HepG2 (cell line): ENCODE results near the gene SVBP. TPM values are rescaled to one million over a fixed set of nuclear protein-coding genes. Genes with fewer than 3 reads are reported as not detected.

ENCODE experiments used
- ATAC-seq: fragments of 200-7000 bp; cut with Tn5 transposase; 3 replicates; pipeline ENCODE4 v1.9.1; 2020; ENCODE audit warnings: mild to moderate bottlenecking, moderate library complexity
- BruUV-seq: library from RNA; stranded (reverse); fragments of 400-500 nt; replicated peaks from 2 replicates; lab custom pipeline; 2021; lab: Mats Ljungman, UMichigan
- CTCF ChIA-PET: fragments of 300-600 bp; formaldehyde crosslinking; extraction: SDS; loops from one replicate; lab custom pipeline; 2021; ENCODE audit warnings: low total read pairs, inconsistent platforms, low intra/inter-chr PET ratio; lab: Yijun Ruan, JAX
- POLR2A ChIA-PET: fragments of 350-600 bp; sonication (Branson Sonifier 250); formaldehyde crosslinking; loops from one replicate; lab custom pipeline; 2020; ENCODE audit warnings: antibody characterized with exemption, inconsistent platforms; lab: Yijun Ruan, JAX
- DNase-seq: peaks from one replicate; pipeline ENCODE4 v3.0.0-alpha.2; 2015; ENCODE audit warnings: low spot score
- FAIRE-seq: peaks from 3 replicates; lab custom pipeline; 2011; peaks lifted over from hg19 to GRCh38; lab: Jason Lieb, UNC
- H2AFZ ChIP-seq: one replicate; pipeline ENCODE4 v1.6.1; 2011; ENCODE audit warnings: low read length, inconsistent platforms
- H3K27ac ChIP-seq: fragments of 300-600 bp; 3 replicates; pipeline ENCODE4 v1.8.0; 2011; ENCODE audit warnings: mixed run types, mild to moderate bottlenecking, mixed read lengths, low read length, inconsistent platforms; ENCODE audit not compliant: insufficient read depth; ENCODE audit errors: extremely low read length
- H3K27me3 ChIP-seq, 2 experiments: fragments of 200-600 bp in 1 of 2; 2 replicates in 1 of 2; 3 replicates in 1 of 2; pipeline versions ENCODE4 v1.6.0 to v1.8.0; 2011; ENCODE audit warnings: low read length in 2 of 2, mild to moderate bottlenecking in 2 of 2, moderate library complexity in 2 of 2, inconsistent platforms in 1 of 2; ENCODE audit not compliant: insufficient read depth in 2 of 2, control insufficient read depth in 1 of 2
- H3K36me3 ChIP-seq, 2 experiments: fragments of 200-600 bp in 1 of 2; replicated peaks in 1 of 2; 2 replicates in 1 of 2; 3 replicates in 1 of 2; pipeline versions ENCODE4 v1.5.1 to v1.8.0; 2011; ENCODE audit warnings: low read length in 2 of 2, inconsistent platforms in 1 of 2; ENCODE audit not compliant: insufficient read depth in 2 of 2, control insufficient read depth in 1 of 2
- H3K4me1 ChIP-seq: 2 replicates; pipeline ENCODE4 v1.5.1; 2012; ENCODE audit warnings: low read length, inconsistent platforms; ENCODE audit not compliant: insufficient read depth
- H3K4me2 ChIP-seq: 2 replicates; pipeline ENCODE4 v1.6.0; 2011; ENCODE audit warnings: low read depth, low read length, inconsistent platforms
- H3K4me3 ChIP-seq, 3 experiments: fragments of 200-600 bp in 1 of 3; sonication (generic), shearing (Covaris generic) in 1 of 3; replicated peaks in 1 of 3; 2 replicates each; pipeline ENCODE4 v1.5.1; 2011 to 2016; ENCODE audit warnings: low read length in 3 of 3, inconsistent platforms in 2 of 3, low read depth in 2 of 3, mild to moderate bottlenecking in 2 of 3, control low read depth in 1 of 3, mixed read lengths in 1 of 3; ENCODE audit not compliant: insufficient read depth in 1 of 3
- H3K79me2 ChIP-seq: one replicate; pipeline ENCODE4 v1.6.1; 2011; ENCODE audit warnings: low read length, inconsistent platforms; ENCODE audit not compliant: insufficient read depth
- H3K9ac ChIP-seq: 2 replicates; pipeline ENCODE4 v1.6.0; 2011; ENCODE audit warnings: mild to moderate bottlenecking, low read depth, low read length, inconsistent platforms; ENCODE audit not compliant: insufficient read depth
- H3K9me3 ChIP-seq: 2 replicates; pipeline ENCODE4 v1.5.1; 2012; ENCODE audit warnings: mild to moderate bottlenecking, low read length
- H4K20me1 ChIP-seq: 2 replicates; pipeline ENCODE4 v1.6.0; 2011; ENCODE audit warnings: inconsistent platforms, mild to moderate bottlenecking, low read length, moderate library complexity; ENCODE audit not compliant: insufficient read depth
- ATF4 ChIP-seq, 2 experiments: fragments of 450-650 bp in 1 of 2; sonication (generic) in 1 of 2; formaldehyde crosslinking; IDR thresholded peaks; 2 replicates each; pipeline versions ENCODE4 v1.5.0 to v1.8.0; 2020 to 2022; ENCODE audit warnings: mild to moderate bottlenecking in 1 of 2, missing genetic modification reagents in 1 of 2
- EP300 ChIP-seq, 3 experiments: sonication (generic) in 1 of 3; formaldehyde crosslinking in 1 of 3; IDR thresholded peaks; 2 replicates each; pipeline versions ENCODE4 v1.5.1 to v1.6.1; 2011 to 2020; ENCODE audit warnings: low read depth in 2 of 3, low read length in 2 of 3, borderline replicate concordance in 1 of 3, improper control_type of control experiment in 1 of 3, mild to moderate bottlenecking in 1 of 3, missing genetic modification reagents in 1 of 3, moderate library complexity in 1 of 3
- LRRFIP1 ChIP-seq: sonication (generic); formaldehyde crosslinking; conservative IDR thresholded peaks from 2 replicates; pipeline ENCODE4 v1.4.0; 2020; ENCODE audit warnings: missing genetic modification reagents
- TGIF2 ChIP-seq: IDR thresholded peaks from 2 replicates; pipeline ENCODE4 v1.6.1; 2016; ENCODE audit warnings: control low read depth, missing compliant biosample characterization
- ZNF660 ChIP-seq: sonication (generic); formaldehyde crosslinking; IDR thresholded peaks from 2 replicates; pipeline ENCODE4 v1.5.1; 2020; ENCODE audit warnings: mild to moderate bottlenecking, low read depth, missing genetic modification reagents, borderline replicate concordance
- ZXDC ChIP-seq: sonication (generic); formaldehyde crosslinking; IDR thresholded peaks from 2 replicates; pipeline ENCODE4 v1.5.0; 2020; ENCODE audit warnings: mild to moderate bottlenecking, missing genetic modification reagents
- WGBS: methylation state at CpG from one replicate; pipeline ENCODE4 v1.1.6; 2017; ENCODE audit warnings: low lambda C conversion rate; 5-methylcytosine and 5-hydroxymethylcytosine counted together
- in situ Hi-C: cut with HindIII; loops from 2 replicates; pipeline ENCODE4 v1.10.0; 2017; ENCODE audit warnings: low pct_unique_long_range_greater_than_20kb; ENCODE audit not compliant: extremely low pct_ligation_motif_present
- intact Hi-C: fragments of 100-400 bp; cut with micrococcal nuclease; formaldehyde crosslinking; loops from one replicate; pipeline ENCODE4 v1.10.0; 2022; ENCODE audit not compliant: unreplicated experiment
- polyA plus RNA-seq, 8 experiments: library from polyadenylated mRNA; depleted of rRNA in 3 of 8; stranded (reverse) in 7 of 8; unstranded in 1 of 8; fragments of >200 nt; fragmentation: Illumina TruSeq in 4 of 8; extraction: Trizol in 4 of 8; gene quantifications; 2 replicates each; pipeline versions ENCODE4 v1.2.1 to v1.2.3, GENCODE V29; 2011 to 2016; ENCODE audit warnings: low read depth in 4 of 8, missing spikeins in 1 of 8, mixed read lengths in 1 of 8; ENCODE audit not compliant: insufficient read depth in 1 of 8
- total RNA-seq, 5 experiments: library from RNA; depleted of rRNA; stranded (reverse); fragments of >200 nt; fragmentation: Illumina TruSeq; extraction: Trizol; gene quantifications; 2 replicates each; pipeline ENCODE4 v1.2.3, GENCODE V29; 2016; ENCODE audit warnings: low read depth in 1 of 5

Gene SVBP
- total and polyA plus RNA-seq, 2 of the 13 experiments (the other 11 are each of a cell fraction or from before 2014, with no cell fraction given) = 28.8 to 48.2 TPM

GRCh38 chr1:42825036-42825851, 8.0 kb upstream of the SVBP start (continued):
- no peak for TF ChIP-seq LRRFIP1 (CRISPR knock-in tag)

GRCh38 chr1:42824481-42825035, 7.4 kb upstream of the SVBP start:
- ChIA-PET POLR2A (interaction anchor here (1.4 kb wide), 1 partner anchor 22 kb away, joined by 11 read pairs; the partner anchor contains the start of gene ZNF691), CTCF (no interaction called here)
- Histone ChIP-seq H4K20me1 (no peaks in the 10 kb centered on the region), H3K4me3 (no peak overlapping the region), H3K27me3 (no peaks in the 10 kb centered on the region), H3K27ac (no peak overlapping the region), H3K4me2 (no peak overlapping the region), H3K4me1 (peaks cover 28% of the 10 kb centered on the region), H3K9me3 (no peaks in the 10 kb centered on the region), H3K36me3 (no peaks in the 10 kb centered on the region), H3K9ac (no peak overlapping the region), H3K79me2 (no peaks in the 10 kb centered on the region), H2AFZ (no peak overlapping the region)
- no TSS peak for BruUV-seq
- DNase-seq (no peak), ATAC-seq (no peak), FAIRE-seq (no peak)
- intact Hi-C loops = no loop called here
- WGBS = 97% methylated on average over 4 of the region's 4 CpGs
- in situ Hi-C loops = no loop called here
- no peak for TF ChIP-seq ZXDC (CRISPR knock-in tag)
- TF ChIP-seq ZNF660 (CRISPR knock-in tag) = no peak
- TF ChIP-seq EP300 (IDR thresholded peaks at IDR 0.05; ENCODE audit: low read depth in 2 of 2, low read length in 2 of 2) = no peak
- TF ChIP-seq EP300 (CRISPR knock-in tag; IDR thresholded peaks at IDR 0.05; ENCODE audit: borderline replicate concordance) = no peak
- TF ChIP-seq TGIF2 = no peak
- TF ChIP-seq ATF4 (CRISPR knock-in tag; IDR thresholded peaks at IDR 0.05) = no peak
